ENCODE data around the gene WIPI1. TPM values are rescaled to one million over a fixed set of nuclear protein-coding genes. Genes with fewer than 3 reads are reported as not detected.

WIPI1 gene
- total RNA-seq, 2 experiments from 2014 or later: 34.4 to 43.5 TPM

- no peaks in the 10 kb centered on the region; the same call in 1 of the 2 replicates for H3K9me3 ChIP-seq (ENCODE audit: low read length)
- no peaks in the 10 kb centered on the region for H3K79me2 ChIP-seq (ENCODE audit: insufficient read depth, low read depth, low read length)
- BruUV-seq (replicated peaks): no TSS peak
- no peak overlapping the region for H3K4me3 ChIP-seq (ENCODE audit: low read depth, low read length, poor library complexity, severe bottlenecking)
- CTCF ChIA-PET (ENCODE audit: unreplicated experiment): interaction anchor here (0.7 to 1.9 kb wide), 17 partner anchors 18 to 145 kb away, joined by 3 to 11 read pairs (median 4); no protein-coding TSS in a partner anchor
- intact Hi-C loops (cut with micrococcal nuclease; ENCODE audit: unreplicated experiment): loop anchor here (1.0 to 5.0 kb wide), 6 partner anchors 36 to 195 kb away; no protein-coding TSS in a partner anchor
- POLR2A ChIA-PET: interaction anchor here (0.6 to 3.1 kb wide), 22 partner anchors 9 to 219 kb away, joined by 3 to 23 read pairs (median 4); partner anchors contain the start of genes ARSG and SLC16A6
- H3K4me2 ChIP-seq (ENCODE audit: low read length): peak overlapping the region; percentile 36
- H3K4me1 ChIP-seq (ENCODE audit: insufficient read depth, low read length, poor library complexity, severe bottlenecking): peaks cover 30% of the 10 kb centered on the region
- H3K27ac ChIP-seq (ENCODE audit: low read depth, low read length, poor library complexity, severe bottlenecking): peak overlapping the region; percentile 2
- H2AFZ ChIP-seq (ENCODE audit: low read length): peak overlapping the region; percentile 68
- DNase-seq (ENCODE audit: low spot score): peak; percentile 71
- H3K9me2 ChIP-seq (ENCODE audit: insufficient read depth, low read length): no peaks in the 10 kb centered on the region
- H3K36me3 ChIP-seq (ENCODE audit: insufficient read depth, low read length): no peaks in the 10 kb centered on the region; the same call in 1 of the 2 replicates
- H4K20me1 ChIP-seq (ENCODE audit: insufficient read depth, low read length): no peaks in the 10 kb centered on the region
- TF ChIP-seq EZH2phosphoT487 (IDR thresholded peaks at IDR 0.05; ENCODE audit: borderline replicate concordance, low read depth, low read length) (no peak), CTCF (conservative IDR thresholded peaks at IDR 0.05; ENCODE audit: low read length) (no peak)
These were observed 57.5 kb downstream of the WIPI1 start for GRCh38 chr17:68399638-68400403.

- no peaks in the 10 kb centered on the region; the same call in 1 of the 2 replicates for H3K36me3 ChIP-seq (ENCODE audit: insufficient read depth, low read length)
- no peak overlapping the region for H3K4me3 ChIP-seq (ENCODE audit: low read depth, low read length, poor library complexity, severe bottlenecking)
- H3K4me2 ChIP-seq (ENCODE audit: low read length): peak overlapping the region; percentile 36
- peaks cover 30% of the 10 kb centered on the region for H3K4me1 ChIP-seq (ENCODE audit: insufficient read depth, low read length, poor library complexity, severe bottlenecking)
- H3K9me3 ChIP-seq (ENCODE audit: low read length): no peaks in the 10 kb centered on the region; the same call in 1 of the 2 replicates
- peak; percentile 92 for DNase-seq (ENCODE audit: low spot score)
- H4K20me1 ChIP-seq (ENCODE audit: insufficient read depth, low read length): no peaks in the 10 kb centered on the region
- intact Hi-C loops (cut with micrococcal nuclease; ENCODE audit: unreplicated experiment): loop anchor here (1.0 to 5.0 kb wide), 6 partner anchors 37 to 194 kb away; no protein-coding TSS in a partner anchor
- ChIA-PET CTCF (ENCODE audit: unreplicated experiment) (interaction anchor here (0.6 to 1.9 kb wide), 26 partner anchors 10 to 217 kb away, joined by 3 to 11 read pairs (median 3); no protein-coding TSS in a partner anchor), POLR2A (interaction anchor here (0.5 to 3.1 kb wide), 33 partner anchors 8 to 219 kb away, joined by 3 to 23 read pairs (median 4); partner anchors contain the start of genes ARSG and SLC16A6)
- H3K79me2 ChIP-seq (ENCODE audit: insufficient read depth, low read depth, low read length): no peaks in the 10 kb centered on the region
- BruUV-seq (replicated peaks): no TSS peak
- H2AFZ ChIP-seq (ENCODE audit: low read length): peak overlapping the region; percentile 68; the same call in 1 of the 2 replicates
- TF ChIP-seq EZH2phosphoT487 (IDR thresholded peaks at IDR 0.05; ENCODE audit: borderline replicate concordance, low read depth, low read length) (no peak), CTCF (conservative IDR thresholded peaks at IDR 0.05; ENCODE audit: low read length) (peak; percentile 100)
- peak overlapping the region; percentile 8 for H3K27ac ChIP-seq (ENCODE audit: low read depth, low read length, poor library complexity, severe bottlenecking)
- H3K9me2 ChIP-seq (ENCODE audit: insufficient read depth, low read length): no peaks in the 10 kb centered on the region
These were observed 58.3 kb downstream of the WIPI1 start for GRCh38 chr17:68398691-68399637.

Data from OCI-LY7 (cell line).